HepG2 (cell line): Measurements from ENCODE around the gene CBX2. TPM values are rescaled to one million over a fixed set of nuclear protein-coding genes. Genes with fewer than 3 reads are reported as not detected.

ENCODE experiments used
- ATAC-seq: fragments of 200-7000 bp; cut with Tn5 transposase; 3 replicates; pipeline ENCODE4 v1.9.1; 2020; ENCODE audit warnings: mild to moderate bottlenecking, moderate library complexity
- BruUV-seq: library from RNA; stranded (reverse); fragments of 400-500 nt; replicated peaks from 2 replicates; lab custom pipeline; 2021; lab: Mats Ljungman, UMichigan
- CTCF ChIA-PET: fragments of 300-600 bp; formaldehyde crosslinking; extraction: SDS; loops from one replicate; lab custom pipeline; 2021; ENCODE audit warnings: low total read pairs, inconsistent platforms, low intra/inter-chr PET ratio; lab: Yijun Ruan, JAX
- POLR2A ChIA-PET: fragments of 350-600 bp; sonication (Branson Sonifier 250); formaldehyde crosslinking; loops from one replicate; lab custom pipeline; 2020; ENCODE audit warnings: antibody characterized with exemption, inconsistent platforms; lab: Yijun Ruan, JAX
- DNase-seq: peaks from one replicate; pipeline ENCODE4 v3.0.0-alpha.2; 2015; ENCODE audit warnings: low spot score
- FAIRE-seq: peaks from 3 replicates; lab custom pipeline; 2011; peaks lifted over from hg19 to GRCh38; lab: Jason Lieb, UNC
- H2AFZ ChIP-seq: one replicate; pipeline ENCODE4 v1.6.1; 2011; ENCODE audit warnings: low read length, inconsistent platforms
- H3K27ac ChIP-seq: fragments of 300-600 bp; 3 replicates; pipeline ENCODE4 v1.8.0; 2011; ENCODE audit warnings: mixed run types, mild to moderate bottlenecking, mixed read lengths, low read length, inconsistent platforms; ENCODE audit not compliant: insufficient read depth; ENCODE audit errors: extremely low read length
- H3K27me3 ChIP-seq, 2 experiments: fragments of 200-600 bp in 1 of 2; 2 replicates in 1 of 2; 3 replicates in 1 of 2; pipeline versions ENCODE4 v1.6.0 to v1.8.0; 2011; ENCODE audit warnings: low read length in 2 of 2, mild to moderate bottlenecking in 2 of 2, moderate library complexity in 2 of 2, inconsistent platforms in 1 of 2; ENCODE audit not compliant: insufficient read depth in 2 of 2, control insufficient read depth in 1 of 2
- H3K36me3 ChIP-seq, 2 experiments: fragments of 200-600 bp in 1 of 2; replicated peaks in 1 of 2; 2 replicates in 1 of 2; 3 replicates in 1 of 2; pipeline versions ENCODE4 v1.5.1 to v1.8.0; 2011; ENCODE audit warnings: low read length in 2 of 2, inconsistent platforms in 1 of 2; ENCODE audit not compliant: insufficient read depth in 2 of 2, control insufficient read depth in 1 of 2
- H3K4me1 ChIP-seq: 2 replicates; pipeline ENCODE4 v1.5.1; 2012; ENCODE audit warnings: low read length, inconsistent platforms; ENCODE audit not compliant: insufficient read depth
- H3K4me2 ChIP-seq: 2 replicates; pipeline ENCODE4 v1.6.0; 2011; ENCODE audit warnings: low read depth, low read length, inconsistent platforms
- H3K4me3 ChIP-seq, 3 experiments: fragments of 200-600 bp in 1 of 3; sonication (generic), shearing (Covaris generic) in 1 of 3; replicated peaks in 1 of 3; 2 replicates each; pipeline ENCODE4 v1.5.1; 2011 to 2016; ENCODE audit warnings: low read length in 3 of 3, inconsistent platforms in 2 of 3, low read depth in 2 of 3, mild to moderate bottlenecking in 2 of 3, control low read depth in 1 of 3, mixed read lengths in 1 of 3; ENCODE audit not compliant: insufficient read depth in 1 of 3
- H3K79me2 ChIP-seq: one replicate; pipeline ENCODE4 v1.6.1; 2011; ENCODE audit warnings: low read length, inconsistent platforms; ENCODE audit not compliant: insufficient read depth
- H3K9ac ChIP-seq: 2 replicates; pipeline ENCODE4 v1.6.0; 2011; ENCODE audit warnings: mild to moderate bottlenecking, low read depth, low read length, inconsistent platforms; ENCODE audit not compliant: insufficient read depth
- H3K9me3 ChIP-seq: 2 replicates; pipeline ENCODE4 v1.5.1; 2012; ENCODE audit warnings: mild to moderate bottlenecking, low read length
- H4K20me1 ChIP-seq: 2 replicates; pipeline ENCODE4 v1.6.0; 2011; ENCODE audit warnings: inconsistent platforms, mild to moderate bottlenecking, low read length, moderate library complexity; ENCODE audit not compliant: insufficient read depth
- BCL6 ChIP-seq: IDR thresholded peaks from 2 replicates; pipeline ENCODE4 v1.6.1; 2016; ENCODE audit warnings: missing genetic modification reagents, missing compliant biosample characterization
- E2F1 ChIP-seq: sonication (generic); formaldehyde crosslinking; IDR thresholded peaks from 2 replicates; pipeline ENCODE4 v1.5.0; 2020; ENCODE audit warnings: missing genetic modification reagents
- HNF4A ChIP-seq: sonication (generic); formaldehyde crosslinking; IDR thresholded peaks from 2 replicates; pipeline ENCODE4 v1.4.0; 2020; ENCODE audit warnings: missing genetic modification reagents
- HNRNPL ChIP-seq: fragments of 200-400 bp; formaldehyde crosslinking; IDR thresholded peaks from 2 replicates; pipeline ENCODE4 v1.6.1; 2017; ENCODE audit warnings: mild to moderate bottlenecking, low read depth, low read length
- ZC3H4 ChIP-seq: sonication (generic); formaldehyde crosslinking; IDR thresholded peaks from 2 replicates; pipeline ENCODE4 v1.4.0; 2020; ENCODE audit warnings: missing genetic modification reagents, borderline replicate concordance
- ZNF18 ChIP-seq: sonication (generic); formaldehyde crosslinking; IDR thresholded peaks from 2 replicates; pipeline ENCODE4 v1.8.0; 2022; ENCODE audit warnings: mild to moderate bottlenecking, missing genetic modification reagents; ENCODE audit not compliant: insufficient replicate concordance
- ZNF724P ChIP-seq: sonication (generic); formaldehyde crosslinking; IDR thresholded peaks from 2 replicates; pipeline ENCODE4 v1.8.0; 2022; ENCODE audit warnings: missing genetic modification reagents, borderline replicate concordance
- ZNF841 ChIP-seq: sonication (generic); formaldehyde crosslinking; IDR thresholded peaks from 2 replicates; pipeline ENCODE4 v1.8.1; 2023; ENCODE audit warnings: missing genetic modification reagents, borderline replicate concordance
- WGBS: methylation state at CpG from one replicate; pipeline ENCODE4 v1.1.6; 2017; ENCODE audit warnings: low lambda C conversion rate; 5-methylcytosine and 5-hydroxymethylcytosine counted together
- in situ Hi-C: cut with HindIII; loops from 2 replicates; pipeline ENCODE4 v1.10.0; 2017; ENCODE audit warnings: low pct_unique_long_range_greater_than_20kb; ENCODE audit not compliant: extremely low pct_ligation_motif_present
- intact Hi-C: fragments of 100-400 bp; cut with micrococcal nuclease; formaldehyde crosslinking; loops from one replicate; pipeline ENCODE4 v1.10.0; 2022; ENCODE audit not compliant: unreplicated experiment
- polyA plus RNA-seq, 8 experiments: library from polyadenylated mRNA; depleted of rRNA in 3 of 8; stranded (reverse) in 7 of 8; unstranded in 1 of 8; fragments of >200 nt; fragmentation: Illumina TruSeq in 4 of 8; extraction: Trizol in 4 of 8; gene quantifications; 2 replicates each; pipeline versions ENCODE4 v1.2.1 to v1.2.3, GENCODE V29; 2011 to 2016; ENCODE audit warnings: low read depth in 4 of 8, missing spikeins in 1 of 8, mixed read lengths in 1 of 8; ENCODE audit not compliant: insufficient read depth in 1 of 8
- total RNA-seq, 5 experiments: library from RNA; depleted of rRNA; stranded (reverse); fragments of >200 nt; fragmentation: Illumina TruSeq; extraction: Trizol; gene quantifications; 2 replicates each; pipeline ENCODE4 v1.2.3, GENCODE V29; 2016; ENCODE audit warnings: low read depth in 1 of 5

CBX2 gene
- total and polyA plus RNA-seq, 2 of the 13 experiments (the other 11 are each of a cell fraction or from before 2014, with no cell fraction given) = 14.5 to 31.1 TPM

GRCh38 chr17:79761894-79762589 lies 15.9 kb upstream of the CBX2 start:
- no TSS peak for BruUV-seq
- intact Hi-C loops = no loop called here
- WGBS = 87% methylated on average over 19 of the region's 19 CpGs

GRCh38 chr17:79765708-79766107 lies 12.2 kb upstream of the CBX2 start:
- DNase-seq (no peak), FAIRE-seq (no peak), ATAC-seq (no peak)
- intact Hi-C loops = no loop called here
- no peaks in the 10 kb centered on the region for H4K20me1 ChIP-seq
- H3K27ac ChIP-seq = no peak overlapping the region
- H3K4me1 ChIP-seq = peaks cover 53% of the 10 kb centered on the region
- H3K4me3 ChIP-seq = no peak overlapping the region
- H3K79me2 ChIP-seq = no peaks in the 10 kb centered on the region
- H2AFZ ChIP-seq = no peak overlapping the region
- no peaks in the 10 kb centered on the region for H3K36me3 ChIP-seq
- CTCF ChIA-PET = no interaction called here
- POLR2A ChIA-PET = no interaction called here
- no peak overlapping the region for H3K9ac ChIP-seq
- BruUV-seq = no TSS peak
- no peaks in the 10 kb centered on the region; the same call in 1 of the 2 replicates for H3K9me3 ChIP-seq
- no peak overlapping the region for H3K4me2 ChIP-seq
- WGBS = 57% methylated on average over 3 of the region's 3 CpGs
- H3K27me3 ChIP-seq = peaks cover 5 to 22% of the 10 kb centered on the region in 2 experiments
- in situ Hi-C loops = no loop called here
- no peak for TF ChIP-seq ZNF18 (CRISPR knock-in tag)
- no peak for TF ChIP-seq ZNF724P (CRISPR knock-in tag)
- no peak for TF ChIP-seq BCL6
- no peak for TF ChIP-seq HNF4A
- TF ChIP-seq ZNF841 (CRISPR knock-in tag) = no peak

More at GRCh38 chr17:79761894-79762589, 15.9 kb upstream of the CBX2 start:
- Histone ChIP-seq H3K36me3 (no peaks in the 10 kb centered on the region), H3K27me3 (no peaks in the 10 kb centered on the region; a peak in 1 of 5 replicates), H3K4me3 (no peak overlapping the region), H3K79me2 (no peaks in the 10 kb centered on the region), H2AFZ (no peak overlapping the region), H3K27ac (no peak overlapping the region), H3K9ac (no peak overlapping the region), H3K4me2 (no peak overlapping the region), H3K9me3 (no peaks in the 10 kb centered on the region), H4K20me1 (no peaks in the 10 kb centered on the region), H3K4me1 (peaks cover 56% of the 10 kb centered on the region)
- no peak for DNase-seq
- in situ Hi-C loops = no loop called here
- no peak for ATAC-seq
- POLR2A ChIA-PET = no interaction called here
- CTCF ChIA-PET = no interaction called here
- FAIRE-seq = no peak
- TF ChIP-seq HNRNPL (peak; percentile 68; the same call in 1 of the 2 replicates), ZC3H4 (CRISPR knock-in tag) (0 out of 2 replicates have a peak, but pooled peaks have one; percentile 45), E2F1 (CRISPR knock-in tag) (no peak)
